Stimulated activated CD4-positive, alpha-beta T cell treated with anti-CD3 and anti-CD28 coated beads, TNF-alpha, amount 100 ng/mL, for 4 hours (primary cell): ENCODE results near the gene NALCN.

Source experiments
- DNase-seq, 3 experiments: peaks; one replicate each; pipeline ENCODE4 v3.0.0-alpha.2; 2020; ENCODE audit warnings: low read depth in 3 of 3

The NALCN gene

GRCh38 chr13:101205408-101205807 lies 210.9 kb downstream of the NALCN start:
- DNase-seq, result no peak

GRCh38 chr13:101204270-101205020 lies 211.9 kb downstream of the NALCN start:
- no peak for DNase-seq

- DNase-seq, result no peak
Observed at GRCh38 chr13:101202590-101202989, 213.7 kb downstream of the NALCN start.

GRCh38 chr13:101190976-101191375 lies 225.3 kb downstream of the NALCN start:
- no peak for DNase-seq

GRCh38 chr13:101190337-101190736 lies 226.0 kb downstream of the NALCN start:
- DNase-seq, result no peak

- DNase-seq, result no peak
Observed at GRCh38 chr13:101185606-101186005, 230.7 kb downstream of the NALCN start.

- DNase-seq, result no peak
Observed at GRCh38 chr13:101181076-101181685, 235.1 kb downstream of the NALCN start.

GRCh38 chr13:101179021-101179420 lies 237.3 kb downstream of the NALCN start:
- no peak for DNase-seq

GRCh38 chr13:101178406-101178805 lies 237.9 kb downstream of the NALCN start:
- no peak for DNase-seq

- DNase-seq, result no peak
Observed at GRCh38 chr13:101170306-101170705, 246.0 kb downstream of the NALCN start.

GRCh38 chr13:101157261-101157660 lies 259.0 kb downstream of the NALCN start:
- DNase-seq, result no peak

- DNase-seq, result no peak
Observed at GRCh38 chr13:101155920-101156319, 260.4 kb downstream of the NALCN start.

- no peak for DNase-seq
Observed at GRCh38 chr13:101152184-101152583, 264.1 kb downstream of the NALCN start.

GRCh38 chr13:101150998-101151397 lies 265.3 kb downstream of the NALCN start:
- no peak for DNase-seq

- no peak for DNase-seq
Observed at GRCh38 chr13:101149735-101150384, 266.4 kb downstream of the NALCN start.

- DNase-seq, result no peak
Observed at GRCh38 chr13:101146101-101146898, 270.0 kb downstream of the NALCN start.

- no peak for DNase-seq
Observed at GRCh38 chr13:101144808-101145419, 271.4 kb downstream of the NALCN start.

- no peak for DNase-seq
Observed at GRCh38 chr13:101140936-101141335, 275.4 kb downstream of the NALCN start.

GRCh38 chr13:101140087-101140770 lies 276.1 kb downstream of the NALCN start:
- no peak for DNase-seq

GRCh38 chr13:101139081-101139480 lies 277.2 kb downstream of the NALCN start:
- DNase-seq, result no peak

GRCh38 chr13:101127741-101128353 lies 288.5 kb downstream of the NALCN start:
- DNase-seq, result no peak
